HepG2 (cell line): ENCODE data around the gene SIGMAR1.

ENCODE experiments used
- ADNP ChIP-seq: sonication (generic); formaldehyde crosslinking; IDR thresholded peaks from 2 replicates; pipeline ENCODE4 v1.4.0; 2020; ENCODE audit warnings: missing genetic modification reagents
- EZH2 ChIP-seq: conservative IDR thresholded peaks from 2 replicates; pipeline ENCODE4 v1.6.1; 2012; ENCODE audit warnings: mild to moderate bottlenecking, low read depth, low read length, moderate library complexity
- HOXA7 ChIP-seq: sonication (generic); formaldehyde crosslinking; IDR thresholded peaks from 2 replicates; pipeline ENCODE4 v1.8.1; 2022; ENCODE audit warnings: mild to moderate bottlenecking, missing genetic modification reagents, moderate library complexity
- MAX ChIP-seq: IDR thresholded peaks from 2 replicates; pipeline ENCODE4 v1.6.1; 2012; ENCODE audit warnings: inconsistent platforms
- PBX3 ChIP-seq: sonication (generic); formaldehyde crosslinking; IDR thresholded peaks from 2 replicates; pipeline ENCODE4 v1.8.1; 2023; ENCODE audit warnings: missing genetic modification reagents, inconsistent platforms, borderline replicate concordance
- ZBTB1 ChIP-seq: sonication (generic); formaldehyde crosslinking; IDR thresholded peaks from 2 replicates; pipeline ENCODE4 v1.4.0; 2020; ENCODE audit warnings: missing genetic modification reagents, borderline replicate concordance
- ZNF24 ChIP-seq: fragments of 450-650 bp; IDR thresholded peaks from 2 replicates; pipeline ENCODE4 v1.6.1; 2017; ENCODE audit warnings: antibody characterized with exemption, mild to moderate bottlenecking
- ZNF274 ChIP-seq: sonication (generic); formaldehyde crosslinking; IDR thresholded peaks from 2 replicates; pipeline ENCODE4 v1.5.1; 2020; ENCODE audit warnings: mild to moderate bottlenecking, missing genetic modification reagents
- ZNF761 ChIP-seq: sonication (generic); formaldehyde crosslinking; conservative IDR thresholded peaks from 2 replicates; pipeline ENCODE4 v1.4.0; 2020; ENCODE audit warnings: mild to moderate bottlenecking, missing genetic modification reagents
- ZNF850 ChIP-seq: sonication (generic); formaldehyde crosslinking; conservative IDR thresholded peaks from 2 replicates; pipeline ENCODE4 v1.9.0; 2021; ENCODE audit warnings: mild to moderate bottlenecking, missing genetic modification reagents

- TF ChIP-seq ZNF850 (CRISPR knock-in tag) (no peak), ZNF274 (CRISPR knock-in tag) (no peak), MAX (no peak), ZBTB1 (CRISPR knock-in tag) (no peak), ZNF24 (no peak), PBX3 (CRISPR knock-in tag) (no peak), EZH2 (no peak), ADNP (CRISPR knock-in tag) (no peak), ZNF761 (CRISPR knock-in tag) (no peak), HOXA7 (CRISPR knock-in tag) (no peak)
Observed at GRCh38 chr9:34658461-34658860, 20.9 kb upstream of the SIGMAR1 start.
